NCI-H1694 treated with DMSO at 0.1 percent for 48 hours (cell line): Measurements from ENCODE around the gene GANC.
"Not testable (repeated sequence)": the region's sequence is repeated elsewhere in the genome, so short reads cannot be mapped to it uniquely, and the experiment has no call there.

Experiments
- DNase-seq: peaks from one replicate; lab custom pipeline; 2025; lab: John Stamatoyannopoulos, UW

Gene GANC

DNA sequence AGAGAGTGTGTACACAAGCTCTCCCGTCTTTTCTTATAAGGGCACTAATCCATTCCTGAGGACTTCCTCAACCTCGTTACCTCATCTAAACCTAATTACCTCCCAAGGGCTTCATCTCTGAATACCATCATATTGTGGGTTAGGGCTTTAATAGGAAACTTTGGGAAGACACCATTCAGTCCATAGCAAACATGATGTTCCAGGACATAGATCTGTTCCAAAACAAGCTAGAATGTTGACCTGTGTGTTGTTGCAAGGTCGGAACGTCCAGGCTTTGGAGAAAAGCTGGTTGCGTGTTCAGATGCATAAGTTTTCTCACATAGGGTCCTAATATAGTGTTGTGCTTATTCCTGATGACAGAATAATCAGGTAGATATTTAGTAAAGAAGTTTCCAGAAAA, 9.9 kb downstream of the GANC start:
- no peak for DNase-seq

DNA sequence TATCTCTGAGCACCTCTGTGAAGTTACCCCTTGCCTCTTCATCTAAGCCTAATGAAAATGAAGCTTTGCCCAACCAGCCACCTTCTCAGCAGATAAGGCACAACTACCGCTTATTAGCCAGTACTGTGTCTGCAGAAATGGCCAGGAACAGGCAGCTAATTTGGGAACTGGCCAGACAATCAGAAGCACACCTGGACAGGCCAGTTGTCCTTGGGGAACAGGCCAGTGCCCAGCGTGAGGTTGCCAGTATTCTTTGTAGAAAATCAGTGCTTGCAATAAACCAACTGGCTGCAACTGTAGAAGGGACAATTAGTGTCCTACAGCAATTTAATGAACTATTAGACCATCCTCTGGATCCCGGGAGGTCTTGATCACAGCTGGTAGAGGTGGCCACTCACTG, 10.7 kb downstream of the GANC start:
- DNase-seq = no peak

GRCh38 chr15:42284551-42284950, 11.6 kb downstream of the GANC start:
- no peak for DNase-seq

DNA sequence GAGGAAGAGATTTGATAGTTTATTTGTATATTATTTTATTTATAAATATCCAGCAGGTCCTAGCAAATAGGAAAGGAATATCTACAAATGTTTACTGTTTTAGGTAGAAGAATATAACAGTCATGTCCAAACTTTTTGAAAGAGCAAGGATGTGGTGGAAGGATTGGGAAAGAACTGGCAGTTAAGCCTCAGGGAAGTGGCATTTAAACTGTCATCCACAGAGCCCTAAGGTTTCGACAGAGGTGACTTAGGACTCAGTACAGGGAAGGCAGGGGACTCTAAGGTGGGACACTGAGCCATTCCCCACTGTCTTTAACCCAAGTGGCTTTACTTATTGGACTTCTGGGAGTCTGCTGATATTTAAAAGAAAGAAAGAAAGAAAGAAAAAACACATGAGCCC, 12.0 kb downstream of the GANC start:
- DNase-seq = no peak

GRCh38 chr15:42286445-42287029, 13.5 kb downstream of the GANC start:
- DNase-seq = no peak

DNA sequence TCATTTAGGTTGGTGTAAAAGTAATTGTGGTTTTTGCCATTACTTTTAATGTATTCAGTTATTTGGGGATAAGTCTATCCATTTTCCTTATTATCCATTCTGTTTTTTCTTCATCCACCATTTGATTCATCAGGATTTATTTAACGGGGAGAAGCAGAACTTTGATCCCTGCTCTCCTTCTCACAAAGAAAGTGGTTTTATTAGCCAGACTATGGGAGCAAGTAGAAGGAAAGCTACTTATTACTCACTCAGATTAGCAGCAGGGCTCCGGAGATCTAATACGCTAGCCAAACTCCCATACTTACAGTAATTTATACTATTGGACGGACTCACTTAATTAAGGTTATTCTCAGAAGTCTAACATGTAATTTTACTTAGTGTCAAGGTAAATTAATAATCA, 14.9 kb downstream of the GANC start:
- DNase-seq = no peak

DNA sequence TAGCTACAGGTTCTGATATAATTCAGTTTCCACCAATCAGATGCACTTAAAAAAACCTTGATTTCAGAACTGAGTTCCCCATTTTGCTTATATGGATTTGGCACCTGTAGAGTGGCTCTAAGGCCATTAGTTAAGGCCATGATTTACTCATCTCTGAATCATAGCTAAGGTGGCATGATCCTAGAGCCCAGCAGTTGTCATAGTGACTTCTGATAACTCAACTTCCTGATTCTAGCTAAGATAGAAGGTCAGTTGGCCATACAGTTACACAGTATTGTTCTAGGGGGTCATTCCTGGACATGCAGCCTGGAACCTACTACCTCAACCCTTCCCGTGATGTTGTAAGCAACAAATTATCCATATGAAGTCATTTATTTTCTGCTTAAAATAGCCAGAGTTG, 16.2 kb downstream of the GANC start:
- DNase-seq = no peak

- not testable (repeated sequence) for DNase-seq
Observed at GRCh38 chr15:42301004-42301403, 28.0 kb downstream of the GANC start.

DNA sequence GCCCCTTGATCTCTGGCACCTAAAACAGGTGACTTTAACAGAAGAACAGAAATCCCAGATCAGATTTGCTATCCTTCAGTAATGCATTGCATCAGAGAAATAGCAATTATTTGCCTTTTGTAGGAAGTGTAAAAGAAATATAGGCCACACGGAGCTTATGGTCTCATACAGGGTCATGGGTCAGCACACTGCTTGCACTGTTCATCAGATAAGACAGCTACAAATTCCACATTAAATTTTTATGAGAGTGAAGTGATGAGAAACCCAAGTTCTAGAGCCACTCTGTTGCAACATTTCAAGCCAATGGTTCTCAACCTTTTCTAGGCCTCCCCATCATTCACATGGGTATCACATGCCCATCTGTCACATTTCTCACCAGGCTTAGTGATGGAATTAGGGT, 33.7 kb downstream of the GANC start:
- no peak for DNase-seq

- DNase-seq = no peak
Observed at GRCh38 chr15:42313463-42313862, 40.5 kb downstream of the GANC start.

- no peak for DNase-seq
Observed at GRCh38 chr15:42314818-42315217, 41.8 kb downstream of the GANC start.

- DNase-seq = no peak
Observed at GRCh38 chr15:42315521-42315920, 42.5 kb downstream of the GANC start.

DNA sequence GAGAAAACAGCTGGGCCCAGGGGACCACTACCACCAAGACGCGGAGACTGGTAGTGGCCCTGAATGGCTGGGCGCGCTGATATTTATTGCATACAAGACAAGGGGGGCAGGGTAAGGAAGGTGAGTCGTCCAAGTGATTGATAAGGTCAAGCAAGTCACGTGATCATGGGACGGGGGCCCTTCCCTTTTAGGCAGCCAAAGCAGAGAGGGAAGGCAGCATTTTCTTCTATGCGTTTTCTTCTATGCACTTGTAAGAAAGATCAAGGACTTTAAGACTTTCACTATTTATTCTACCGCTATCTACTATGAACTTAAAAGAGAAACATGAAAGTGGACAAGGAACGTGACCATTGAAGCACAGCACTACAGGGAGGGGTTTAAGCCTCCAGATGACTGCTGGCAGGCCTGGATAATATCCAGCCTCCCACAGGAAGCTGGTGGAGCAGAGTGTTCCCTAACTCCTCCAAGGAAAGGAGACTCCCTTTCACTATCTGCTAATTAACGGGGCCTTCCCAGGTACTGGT, 43.3 kb downstream of the GANC start:
- DNase-seq = not testable (repeated sequence)

DNA sequence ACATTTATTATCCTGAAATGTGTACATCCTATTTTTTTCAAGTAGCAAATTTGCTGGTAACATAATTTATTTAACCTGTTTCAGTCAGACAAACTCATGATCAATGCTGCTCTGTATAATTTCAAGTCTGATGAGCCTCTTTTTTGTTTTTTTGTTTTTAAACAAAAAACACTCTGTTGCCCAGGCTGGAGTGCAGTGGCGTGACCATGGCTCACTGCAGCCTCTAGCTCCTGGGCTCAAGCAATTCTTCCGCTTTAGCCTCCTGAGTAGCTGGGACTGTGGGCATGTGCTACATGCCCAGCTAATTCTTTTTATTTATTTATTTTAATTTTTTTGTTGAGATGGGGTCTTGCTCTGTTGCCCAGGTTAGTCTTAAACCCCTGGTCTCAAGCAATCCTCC, 46.2 kb downstream of the GANC start:
- no peak for DNase-seq

GRCh38 chr15:42324308-42324707, 51.3 kb downstream of the GANC start:
- DNase-seq = no peak

DNA sequence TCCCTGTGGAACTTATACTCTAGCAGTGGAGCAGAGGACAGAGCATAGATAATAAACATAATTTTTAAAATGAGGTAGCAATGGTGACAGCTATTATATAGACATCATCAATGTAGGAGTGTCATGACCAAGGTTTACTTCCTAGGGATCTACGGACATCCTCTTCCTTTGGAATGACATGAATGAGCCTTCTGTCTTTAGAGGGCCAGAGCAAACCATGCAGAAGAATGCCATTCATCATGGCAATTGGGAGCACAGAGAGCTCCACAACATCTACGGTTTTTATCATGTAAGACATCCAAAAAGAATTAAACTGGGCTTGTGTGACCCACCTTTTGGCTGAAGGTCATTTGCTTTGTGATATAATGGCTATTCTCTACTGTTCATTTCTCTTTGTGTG, 56.2 kb downstream of the GANC start:
- DNase-seq = no peak

GRCh38 chr15:42329992-42330391, 57.0 kb downstream of the GANC start:
- no peak for DNase-seq

- no peak for DNase-seq
Observed at GRCh38 chr15:42331235-42331634, 58.2 kb downstream of the GANC start.

- no peak for DNase-seq
Observed at GRCh38 chr15:42332331-42332730, 59.3 kb downstream of the GANC start.

DNA sequence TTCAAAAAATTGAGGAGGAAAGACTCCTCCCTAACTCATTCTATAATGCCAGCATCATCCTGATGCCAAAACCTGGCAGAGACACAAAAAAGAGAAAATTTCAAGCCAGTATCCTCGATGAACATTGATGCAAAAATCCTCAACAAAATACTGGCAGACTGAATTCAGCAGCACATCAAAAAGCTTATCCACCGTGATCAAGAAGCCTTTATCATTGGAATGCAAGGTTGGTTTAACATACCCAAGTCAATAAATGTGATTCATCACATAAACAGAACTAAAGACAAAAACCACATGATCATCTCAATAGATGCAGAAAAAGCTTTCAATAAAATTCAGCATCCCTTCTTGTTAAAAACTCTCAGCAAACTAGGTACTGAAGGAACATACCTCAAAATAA, 62.1 kb downstream of the GANC start:
- no peak for DNase-seq

GRCh38 chr15:42336650-42337049, 63.6 kb downstream of the GANC start:
- DNase-seq = not testable (repeated sequence)

GRCh38 chr15:42337104-42337503, 64.1 kb downstream of the GANC start:
- not testable (repeated sequence) for DNase-seq

DNA sequence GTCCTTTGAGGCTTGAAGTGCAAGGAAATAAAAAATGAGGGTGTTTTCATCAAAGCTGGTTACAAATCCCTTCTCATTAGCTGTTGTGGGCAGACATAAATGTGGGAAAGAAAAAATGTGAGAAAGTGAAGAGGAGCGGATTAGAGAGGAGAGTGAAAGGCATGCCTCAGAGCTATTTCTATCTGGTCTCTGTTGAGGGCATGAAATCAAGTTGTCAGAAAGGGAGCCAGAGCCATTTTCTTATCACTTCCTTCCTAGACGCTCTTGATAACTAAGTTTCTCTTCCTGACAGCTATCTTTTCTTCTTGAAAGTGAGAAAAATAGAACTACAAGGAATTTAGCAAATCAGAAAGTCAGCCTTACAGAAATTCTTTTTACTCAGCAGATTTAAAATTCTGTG, 65.5 kb downstream of the GANC start:
- DNase-seq = no peak

DNA sequence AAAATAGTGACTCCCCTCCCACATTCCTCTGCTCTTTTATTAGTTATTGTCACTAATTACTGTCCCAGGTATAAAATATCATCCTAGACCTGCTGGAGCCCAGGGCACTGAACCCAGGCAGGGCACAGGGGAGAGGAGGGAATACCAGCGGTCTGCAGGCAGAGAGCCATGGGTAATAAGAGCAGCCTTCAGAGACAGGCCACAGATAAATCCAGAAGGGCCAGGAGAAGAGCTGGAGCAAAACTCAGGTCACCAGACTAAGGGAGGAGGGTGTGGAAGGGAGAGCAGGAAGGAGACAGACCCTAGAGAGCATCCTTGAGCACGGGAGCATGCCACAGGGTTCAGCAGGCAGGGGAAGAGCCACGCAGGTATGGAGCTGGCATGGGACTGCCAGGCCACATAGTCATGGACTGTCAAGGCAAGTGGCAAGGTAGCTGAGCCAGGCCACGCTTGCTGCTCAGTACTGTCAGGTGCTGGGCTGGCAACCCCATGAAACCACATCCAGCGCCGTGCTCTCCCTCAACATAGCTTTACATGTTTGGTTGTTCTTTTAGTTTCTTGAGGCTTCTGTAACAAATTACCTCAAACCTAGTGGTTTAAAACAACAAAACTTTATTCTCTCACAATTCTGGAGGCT, 70.7 kb downstream of the GANC start:
- no peak for DNase-seq
